NCI-H2029 (cell line): ENCODE data around the gene SLC1A3.

Source experiments
- DNase-seq: peaks from one replicate; lab custom pipeline; 2025; lab: John Stamatoyannopoulos, UW

Gene SLC1A3

DNA sequence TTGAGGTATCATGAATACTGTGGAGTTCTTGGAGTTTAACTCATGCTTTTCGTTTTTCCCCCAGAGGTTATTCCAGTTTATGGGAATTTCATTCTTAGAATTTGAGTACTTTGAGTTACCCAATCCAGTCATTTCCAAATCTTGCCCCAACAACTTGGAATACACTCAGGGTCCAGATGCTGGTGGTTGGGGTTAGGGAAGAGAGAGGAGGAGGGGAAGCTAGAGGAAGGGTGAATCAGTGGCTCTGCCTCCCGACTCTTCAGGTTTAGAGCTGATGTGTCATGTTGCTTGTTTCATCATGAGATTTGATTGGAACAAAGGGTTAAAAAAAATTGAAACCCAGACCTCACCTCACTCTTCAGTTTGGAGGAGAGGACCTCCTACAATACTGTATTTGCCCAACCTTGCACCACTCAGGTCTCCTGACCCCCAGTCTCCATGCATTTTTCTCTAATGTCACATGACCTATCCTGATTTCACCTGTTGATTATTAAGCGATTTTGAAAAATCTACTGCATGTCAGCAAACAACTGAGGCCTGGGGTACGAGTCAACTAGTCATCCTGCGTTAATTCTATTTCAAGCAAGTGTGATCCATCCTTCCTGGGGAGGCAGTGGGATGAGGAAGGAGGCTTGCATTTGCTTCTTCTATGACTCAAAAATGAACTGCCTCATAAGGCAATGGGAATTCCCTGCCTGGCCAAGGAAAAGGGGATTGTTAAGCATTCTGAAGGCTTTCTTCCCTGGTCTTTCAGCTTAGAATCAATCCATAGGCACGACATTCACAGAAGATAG lies 6.2 kb upstream of the SLC1A3 start:
- DNase-seq = no peak

DNA sequence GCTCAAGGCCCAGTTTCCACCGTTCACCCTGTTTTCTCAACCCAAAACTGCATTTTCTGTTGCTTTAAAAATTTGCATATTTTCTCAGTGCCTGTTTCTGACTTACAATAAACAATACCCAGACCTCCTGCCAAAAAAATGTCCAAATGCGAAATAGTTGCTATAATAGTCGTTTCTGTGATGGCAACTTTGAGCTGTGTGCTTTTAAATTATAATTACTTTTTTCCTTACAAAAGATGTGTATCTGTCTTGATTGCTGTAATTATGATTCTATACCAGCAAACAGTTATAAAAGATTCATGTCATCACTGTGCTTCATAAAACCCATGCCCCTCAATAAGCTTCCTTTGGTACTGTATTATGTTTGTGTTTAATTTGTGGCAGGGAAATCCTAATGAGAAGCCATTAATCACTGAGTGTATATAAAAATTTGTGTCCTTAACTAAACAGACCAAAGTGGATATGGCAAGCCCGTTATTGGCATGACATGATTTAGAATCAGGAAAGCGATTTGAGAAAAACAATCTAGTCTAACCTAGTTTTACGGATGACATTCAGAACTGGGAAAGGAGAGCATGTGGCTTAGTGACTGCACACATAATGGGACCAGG lies 5.4 kb upstream of the SLC1A3 start:
- DNase-seq = no peak

DNA sequence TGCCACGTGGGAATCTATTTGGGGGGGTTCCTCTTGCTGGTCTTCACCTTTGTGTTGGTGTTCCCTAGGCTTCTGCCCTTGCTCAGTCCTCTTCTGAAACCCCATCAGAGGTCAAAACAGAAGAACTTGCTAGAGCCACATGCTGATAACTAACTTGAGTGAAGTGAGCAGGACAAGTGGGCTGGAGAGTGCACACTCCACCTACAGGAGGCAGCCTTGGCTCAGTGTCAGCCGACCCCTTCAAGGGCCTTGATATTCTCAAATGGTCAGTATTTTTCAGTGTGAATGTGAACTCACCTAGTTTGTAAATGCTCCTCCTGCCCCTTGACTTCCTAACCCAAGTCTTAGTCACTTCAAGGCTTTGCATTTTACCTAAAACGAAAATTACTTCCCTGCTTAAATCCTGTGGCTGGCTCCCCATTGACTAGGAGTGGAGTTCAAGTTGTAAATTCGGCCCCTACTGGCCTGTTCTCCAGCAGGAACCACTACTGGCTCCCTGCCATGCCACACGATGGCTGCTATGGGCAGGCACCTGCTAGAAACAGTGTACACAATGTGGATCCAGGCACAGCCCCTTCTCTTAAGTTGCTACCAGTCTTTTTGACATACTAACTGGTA lies 3.6 kb upstream of the SLC1A3 start:
- DNase-seq = peak; percentile 4

DNA sequence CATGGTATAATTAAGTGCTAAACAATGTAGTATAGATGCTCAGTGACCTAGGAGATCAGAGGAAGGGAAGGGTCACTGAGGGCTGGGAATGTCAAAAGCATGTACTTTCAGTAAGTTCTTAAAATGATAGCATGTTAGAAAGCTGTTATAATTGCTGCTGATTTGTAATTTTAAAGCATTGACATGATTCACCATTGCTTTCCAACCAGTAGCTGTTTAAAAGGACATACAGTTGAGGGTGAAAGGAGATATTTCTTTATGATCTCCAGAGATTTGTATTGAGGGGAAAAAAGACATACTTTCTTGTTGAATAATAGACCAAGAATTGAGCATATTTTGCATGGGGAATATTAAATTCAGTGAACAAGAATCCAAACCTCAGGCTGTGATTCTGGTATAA lies 1.2 kb upstream of the SLC1A3 start:
- no peak for DNase-seq

DNA sequence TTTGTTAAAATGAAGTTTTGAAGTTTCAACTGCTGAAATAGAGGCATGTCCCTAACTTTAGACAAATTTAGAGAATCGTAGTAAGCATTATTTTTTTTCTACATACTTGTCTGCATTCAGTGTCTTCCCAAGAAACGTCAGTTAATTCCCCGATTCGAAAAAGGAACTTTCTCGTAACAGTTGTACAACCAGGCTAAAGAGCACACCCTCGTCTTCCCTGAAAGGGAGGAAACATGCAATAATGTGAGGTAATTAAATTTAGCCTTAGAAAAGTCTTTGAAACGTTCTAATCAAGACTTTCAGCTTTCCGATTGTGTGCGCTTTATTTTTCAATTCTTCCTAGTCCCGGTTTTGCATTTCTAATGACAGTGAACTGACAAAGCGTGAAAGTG lies 374 bp upstream of the SLC1A3 start:
- no peak for DNase-seq

DNA sequence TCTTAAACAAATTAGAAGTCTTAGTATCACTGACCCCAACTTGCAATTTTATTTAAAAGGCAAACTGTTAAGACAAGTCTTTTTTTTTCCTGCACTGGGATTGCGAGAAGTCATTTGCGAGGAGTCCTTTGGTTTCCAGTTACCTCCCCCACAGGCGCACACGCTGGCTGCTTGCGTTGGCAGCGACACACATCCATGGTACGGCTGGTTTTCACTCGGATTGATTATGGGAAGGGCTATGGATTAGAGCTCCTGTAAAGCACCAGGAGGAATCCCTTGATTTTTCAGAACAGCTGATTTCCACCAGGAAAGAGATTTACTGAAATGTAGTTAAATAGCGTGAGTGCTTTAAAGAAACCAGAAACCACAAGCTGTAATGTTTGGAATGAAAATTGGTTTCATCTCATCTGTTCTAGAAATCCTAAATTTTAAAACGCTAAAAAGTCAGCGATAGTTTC lies 737 bp downstream of the SLC1A3 start:
- no peak for DNase-seq

DNA sequence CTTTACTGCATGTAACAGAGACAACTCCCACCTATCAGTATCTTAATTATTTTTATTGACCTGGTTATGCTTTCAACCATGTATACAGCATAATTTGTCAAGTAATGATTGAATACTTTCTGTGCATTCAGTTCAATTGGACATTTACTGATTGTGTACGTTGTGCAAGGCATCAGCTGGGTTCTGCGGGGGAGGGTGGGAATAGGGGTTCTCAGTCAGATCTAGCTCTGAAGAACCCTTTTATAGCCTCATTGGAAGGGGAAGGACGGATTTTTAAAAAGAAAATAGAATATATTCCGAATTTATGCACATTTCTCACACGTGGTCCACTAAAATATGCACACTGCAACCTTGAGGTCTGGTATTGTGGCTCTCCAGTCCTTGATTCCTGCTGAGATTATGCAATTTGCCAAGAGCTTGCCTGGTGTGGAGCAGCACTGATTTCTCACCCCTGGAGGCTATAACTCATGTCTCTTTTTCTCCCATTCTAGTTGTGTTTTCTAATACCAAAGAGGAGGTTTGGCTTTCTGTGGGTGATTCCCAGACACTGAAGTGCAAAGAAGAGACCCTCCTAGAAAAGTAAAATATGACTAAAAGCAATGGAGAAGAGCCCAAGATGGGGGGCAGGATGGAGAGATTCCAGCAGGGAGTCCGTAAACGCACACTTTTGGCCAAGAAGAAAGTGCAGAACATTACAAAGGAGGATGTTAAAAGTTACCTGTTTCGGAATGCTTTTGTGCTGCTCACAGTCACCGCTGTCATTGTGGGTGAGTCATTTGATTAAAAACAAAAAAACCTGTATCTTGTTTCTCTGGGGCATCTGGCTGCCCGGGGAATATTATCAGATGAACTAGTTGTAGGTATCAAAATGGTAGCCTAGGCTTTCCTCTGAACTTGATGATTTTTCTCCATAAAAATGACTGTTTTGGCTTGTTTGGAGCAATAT lies 1.7 kb downstream of the SLC1A3 start:
- DNase-seq = no peak

DNA sequence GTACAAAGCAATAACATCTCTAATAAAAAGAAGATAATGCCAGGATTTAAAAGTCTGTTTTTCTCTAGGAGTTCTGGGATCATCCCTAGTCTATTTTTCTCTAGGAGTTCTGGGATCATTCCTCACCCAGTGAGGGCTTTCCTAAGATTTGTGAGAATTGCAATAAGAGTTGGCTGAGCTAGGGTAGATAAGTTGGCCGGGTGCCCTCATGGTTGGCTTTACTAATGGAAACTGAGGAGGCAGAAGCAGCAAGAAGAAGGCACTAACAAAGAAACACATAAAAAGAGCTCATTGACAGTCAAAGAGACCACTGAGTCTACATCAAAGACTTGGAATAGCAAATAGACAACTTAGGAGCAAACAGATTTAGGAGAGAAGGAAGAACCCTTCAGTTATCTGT lies 4.2 kb downstream of the SLC1A3 start:
- no peak for DNase-seq

DNA sequence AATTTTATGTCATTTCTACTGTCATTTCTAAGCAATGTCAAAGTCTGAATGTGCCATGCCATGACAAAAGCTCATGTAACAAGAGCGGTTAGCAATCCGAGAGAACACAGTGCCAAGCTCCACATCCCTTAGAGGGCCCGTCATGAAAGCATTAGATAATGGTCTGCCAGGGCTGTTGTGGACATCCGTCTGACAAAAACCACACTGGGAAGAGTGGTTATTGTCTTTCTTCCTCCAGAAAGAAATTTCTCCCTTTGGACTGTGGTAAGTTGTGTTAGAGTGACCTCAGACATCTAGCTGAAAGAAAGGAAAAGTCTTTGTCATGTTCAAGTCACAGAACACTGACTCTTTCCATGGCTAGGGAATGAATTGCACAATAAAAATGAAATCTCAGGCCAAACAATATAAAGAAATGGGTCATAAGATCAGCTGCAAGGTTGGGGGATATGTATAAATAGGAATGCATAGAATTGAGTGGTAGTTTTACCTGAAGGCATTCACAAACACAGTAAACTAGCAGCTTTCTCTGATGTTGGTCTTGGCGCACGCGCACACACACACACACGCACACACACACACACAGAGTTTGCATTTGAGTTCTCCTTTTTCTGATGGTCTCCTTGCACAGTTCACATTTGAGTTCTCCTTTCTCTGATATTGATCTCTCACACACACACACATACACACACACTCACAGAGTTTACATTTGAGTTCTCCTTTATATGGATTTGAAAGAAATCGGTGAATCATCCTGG lies 5.3 kb downstream of the SLC1A3 start:
- DNase-seq = no peak

DNA sequence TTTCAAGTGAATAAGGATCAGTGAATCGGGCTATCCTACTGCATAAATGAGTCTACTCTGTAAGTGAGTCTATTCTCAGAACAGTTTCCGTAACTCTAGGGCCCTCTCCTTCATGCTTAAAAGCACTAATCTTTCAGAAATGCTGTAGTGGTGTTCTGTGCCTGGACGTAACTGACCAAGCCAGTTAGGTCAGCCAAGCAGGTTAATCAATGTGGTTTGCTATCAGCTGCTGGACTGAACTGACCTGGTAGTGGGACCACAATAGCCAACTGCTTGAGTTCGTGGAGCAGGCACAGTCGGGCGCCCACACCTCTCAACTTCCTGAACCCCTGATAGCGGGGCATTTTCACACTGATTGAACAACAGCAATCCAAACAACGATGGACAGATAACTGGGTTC lies 6.8 kb downstream of the SLC1A3 start:
- no peak for DNase-seq

DNA sequence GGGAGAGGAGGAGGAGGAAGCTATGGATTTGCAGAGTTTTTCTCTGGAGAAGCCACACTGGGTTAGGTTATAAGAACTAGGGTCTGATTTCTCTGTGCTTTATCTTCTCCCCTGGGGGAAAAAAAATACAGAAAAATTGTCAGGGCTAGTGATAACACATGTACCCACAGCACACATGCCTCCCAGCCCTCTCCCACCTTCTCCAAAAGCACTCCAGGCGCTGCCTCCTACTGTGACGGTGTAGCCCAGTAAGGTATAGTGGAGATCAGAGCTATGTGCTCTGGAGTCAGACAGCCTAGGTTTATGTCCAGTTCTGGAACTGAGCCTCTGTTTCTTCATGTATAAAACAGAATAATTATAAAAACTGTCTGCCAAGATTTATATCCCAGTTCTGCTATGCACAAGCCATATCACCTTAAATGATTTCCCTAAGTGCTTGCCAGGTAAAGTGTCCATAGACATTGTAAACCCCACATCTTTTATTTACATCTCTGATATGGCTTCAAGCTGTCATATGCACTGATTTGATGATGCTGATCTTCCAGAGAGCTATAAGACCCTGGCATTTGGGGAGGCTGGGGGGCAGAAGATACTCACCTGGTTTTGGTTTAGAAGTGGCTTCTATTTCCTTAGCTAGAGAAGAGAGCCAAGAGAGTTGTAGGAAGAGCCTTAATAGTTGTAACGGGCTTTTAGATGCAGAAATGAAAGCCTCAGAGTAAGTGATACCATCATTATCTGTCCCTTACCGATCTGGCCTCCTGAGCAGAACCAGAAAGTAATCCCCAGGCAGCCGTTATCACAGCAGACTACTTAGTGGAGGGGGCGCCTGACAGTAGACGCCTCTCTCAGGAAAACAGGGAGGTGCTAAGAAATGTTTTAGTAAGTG lies 7.6 kb downstream of the SLC1A3 start:
- DNase-seq = no peak

DNA sequence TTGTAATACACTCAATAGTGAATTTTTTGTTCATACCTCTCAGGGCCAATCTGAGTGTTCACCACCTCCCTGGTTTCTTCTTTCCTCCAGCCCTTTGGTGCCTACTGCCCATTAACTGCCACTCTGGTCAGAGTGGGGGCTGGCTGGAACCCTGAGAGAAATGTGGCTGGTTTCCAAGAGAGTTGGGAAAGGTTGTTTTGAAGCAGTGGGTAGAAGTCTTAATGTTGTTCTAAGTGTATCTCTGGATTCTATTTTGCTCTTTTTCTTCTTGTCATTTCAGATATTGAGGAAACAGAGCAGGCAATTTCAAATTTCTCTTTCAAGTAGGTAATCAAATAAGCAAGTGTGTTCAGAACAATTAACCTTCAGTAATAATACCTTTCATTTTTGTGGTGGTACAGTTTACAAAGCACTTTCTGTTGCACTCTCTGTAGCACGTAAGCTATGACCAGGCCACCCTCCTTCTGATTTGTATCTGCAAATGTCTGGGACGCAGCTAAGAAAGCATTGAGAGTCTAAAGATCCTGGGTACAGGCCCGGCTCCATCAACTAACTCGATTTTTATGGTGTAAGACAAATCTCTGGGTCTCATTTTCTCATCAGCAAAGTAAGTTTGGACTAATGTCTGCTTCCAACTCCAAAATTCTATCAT lies 8.4 kb downstream of the SLC1A3 start:
- DNase-seq = no peak

DNA sequence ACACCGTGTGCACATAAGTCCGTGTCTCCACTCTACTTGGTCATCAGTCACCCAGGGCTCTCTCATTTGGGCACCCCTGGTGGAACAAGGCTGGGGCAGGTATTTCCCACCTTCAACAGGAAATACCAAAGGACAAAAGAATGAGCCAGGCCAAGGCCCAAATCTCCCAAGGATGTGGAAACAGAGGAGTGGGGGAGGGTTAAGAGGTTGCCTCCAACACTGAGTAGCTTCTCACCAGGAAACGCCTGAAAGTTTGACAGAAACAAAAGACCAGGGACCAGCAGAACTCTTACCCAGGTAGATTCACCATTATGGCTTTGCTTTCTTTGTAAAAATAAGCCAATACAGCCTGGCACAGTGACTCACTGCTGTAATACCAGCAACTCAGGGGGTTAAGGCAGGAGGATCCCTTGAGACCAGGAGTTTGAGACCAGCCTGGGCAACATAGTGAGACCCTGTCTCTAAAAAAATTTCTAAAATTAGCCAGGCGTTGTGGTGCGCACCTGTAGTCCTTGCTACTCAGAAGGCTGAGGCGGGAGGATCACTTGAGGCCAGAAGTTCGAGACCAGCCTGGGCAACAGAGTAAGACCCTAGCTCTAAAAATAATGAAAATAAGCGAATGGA lies 12.7 kb downstream of the SLC1A3 start:
- DNase-seq = no peak

DNA sequence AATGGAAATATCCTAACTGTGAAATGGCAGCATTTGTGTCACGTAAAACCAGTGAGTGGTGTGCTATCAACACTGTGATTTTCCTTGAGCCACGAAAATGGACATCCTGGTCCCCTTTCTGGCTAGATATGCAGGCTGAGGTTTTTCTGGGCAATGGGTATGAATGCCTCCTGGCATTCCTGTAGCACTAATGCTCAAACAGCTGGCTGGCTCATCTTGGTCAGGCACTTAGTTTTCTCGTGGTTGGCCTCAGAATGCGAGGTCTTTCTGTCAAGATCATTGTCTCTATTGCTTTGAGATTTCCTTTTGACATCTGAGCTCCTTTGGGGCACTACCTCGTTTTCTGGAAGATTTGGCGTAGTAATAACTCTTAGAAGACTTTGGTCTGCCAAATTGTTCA lies 15.6 kb downstream of the SLC1A3 start:
- DNase-seq = no peak

DNA sequence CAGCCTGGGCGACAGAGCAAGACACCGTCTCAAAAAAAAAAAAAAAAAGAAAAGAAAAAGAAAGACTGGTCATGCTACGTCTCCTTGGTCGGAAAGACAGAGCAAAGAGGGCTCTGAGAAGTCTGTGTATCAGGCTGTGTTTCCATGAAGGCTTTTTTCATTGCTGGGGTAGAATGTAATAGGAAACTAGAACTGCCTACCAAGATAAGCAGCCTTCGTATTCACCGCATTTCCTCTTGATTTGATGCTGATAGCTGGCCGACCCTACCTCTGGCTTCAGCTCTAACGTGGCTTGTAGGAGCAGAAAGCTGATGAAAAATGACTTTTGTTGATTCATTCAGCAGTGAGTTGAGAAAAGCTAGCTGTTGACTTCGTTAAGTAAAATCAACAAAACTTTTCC lies 17.4 kb downstream of the SLC1A3 start:
- no peak for DNase-seq

DNA sequence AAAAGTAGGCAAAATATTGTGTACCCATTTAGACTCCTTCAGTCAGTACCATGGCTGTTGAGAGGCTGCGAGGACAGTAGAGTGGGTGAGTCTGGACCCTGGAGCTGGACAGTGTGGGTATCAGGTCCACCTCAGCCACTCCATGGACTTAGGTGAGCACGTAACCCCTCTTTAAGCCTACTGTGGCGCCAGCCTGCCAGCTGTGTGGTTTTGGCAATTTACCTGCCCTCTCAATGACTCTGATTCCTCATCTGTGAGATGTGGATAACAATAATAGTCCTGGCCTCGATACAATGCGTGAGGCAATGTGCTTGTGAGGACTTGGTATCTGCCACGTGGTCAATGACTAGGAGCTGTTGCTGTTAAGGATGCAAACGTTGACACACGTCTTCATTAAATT lies 17.9 kb downstream of the SLC1A3 start:
- DNase-seq = no peak

DNA sequence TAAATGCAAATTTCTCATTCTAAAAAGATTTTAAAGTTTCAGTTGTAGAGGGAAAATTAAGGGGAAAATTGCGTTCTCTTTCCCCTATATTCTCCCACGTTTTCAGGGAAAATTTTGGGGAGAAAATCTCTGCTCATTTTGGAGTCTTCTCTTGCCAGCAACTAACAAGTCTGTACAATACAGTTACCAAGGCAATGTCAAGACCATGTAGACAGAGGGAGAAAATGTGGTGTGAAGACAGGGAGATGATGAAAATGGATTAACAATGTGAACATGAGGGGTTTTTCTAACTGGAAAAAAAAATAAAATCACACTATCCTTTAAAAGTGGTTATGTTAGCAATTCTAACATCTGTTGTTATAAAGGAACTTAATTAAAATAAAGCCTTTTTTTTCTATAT lies 22.3 kb downstream of the SLC1A3 start:
- no peak for DNase-seq

DNA sequence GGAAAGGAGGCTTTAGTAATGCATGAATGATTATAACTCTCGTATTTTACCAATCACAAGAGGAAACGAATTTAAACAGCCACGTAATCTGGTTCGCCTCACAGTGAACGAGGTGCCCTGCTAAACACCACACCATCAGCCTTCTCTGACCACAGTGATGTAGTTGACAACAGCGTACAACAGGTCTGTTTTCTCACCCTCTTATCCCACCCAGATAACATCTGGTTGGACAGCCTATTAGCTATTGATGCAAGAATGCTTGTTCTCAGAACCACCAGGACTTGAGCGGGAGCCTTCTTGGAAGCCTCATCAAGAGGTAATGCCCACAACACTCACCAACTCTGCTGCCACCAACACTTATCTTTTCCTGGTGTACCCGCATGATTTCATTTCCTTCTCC lies 23.3 kb downstream of the SLC1A3 start:
- no peak for DNase-seq
